GM19468 (cell line): ENCODE measurements around the gene RPS15A.
A peak's percentile ranks its signal among the peaks of the same experiment; 100 is the strongest.

Source experiments
- ATAC-seq: cut with Tn5 transposase; IDR thresholded peaks from one replicate; pipeline ENCODE4 v1.9.1; 2021; ENCODE audit warnings: mild to moderate bottlenecking, moderate library complexity, moderate number of reproducible peaks; ENCODE audit not compliant: unreplicated experiment; ENCODE audit errors: extremely low read depth

The RPS15A gene

GRCh38 chr16:18789850-18790706 is at the start of gene RPS15A:
Gene RPS15A, minus strand, starts transcription at chr16:18790334. Its CDS starts 1,221 bp downstream, at chr16:18789113.
- peak; percentile 66 for ATAC-seq

- ATAC-seq: no peak
These were observed 49.4 kb upstream of the RPS15A start for GRCh38 chr16:18839555-18839954.

- ATAC-seq: no peak
These were observed 46.6 kb upstream of the RPS15A start for GRCh38 chr16:18836702-18837101.

- ATAC-seq: no peak
These were observed 44.7 kb upstream of the RPS15A start for GRCh38 chr16:18834864-18835263.

GRCh38 chr16:18833707-18834505 is 43.8 kb upstream of the RPS15A start:
- no peak for ATAC-seq

- ATAC-seq: no peak
These were observed 42.5 kb upstream of the RPS15A start for GRCh38 chr16:18832613-18833012.

GRCh38 chr16:18832006-18832405 is 41.9 kb upstream of the RPS15A start:
- ATAC-seq: no peak

GRCh38 chr16:18829251-18829650 is 39.1 kb upstream of the RPS15A start:
- no peak for ATAC-seq

GRCh38 chr16:18827890-18828289 is 37.8 kb upstream of the RPS15A start:
- ATAC-seq: no peak

- no peak for ATAC-seq
These were observed 26.2 kb upstream of the RPS15A start for GRCh38 chr16:18816286-18816685.

GRCh38 chr16:18811925-18812324 is 21.8 kb upstream of the RPS15A start:
- no peak for ATAC-seq

GRCh38 chr16:18809165-18809564 is 19.0 kb upstream of the RPS15A start:
- no peak for ATAC-seq

GRCh38 chr16:18805257-18805773 is 15.2 kb upstream of the RPS15A start:
- no peak for ATAC-seq

- ATAC-seq: no peak
These were observed 14.4 kb upstream of the RPS15A start for GRCh38 chr16:18804540-18804939.

GRCh38 chr16:18803569-18804462 is 13.7 kb upstream of the RPS15A start:
- ATAC-seq: no peak

- no peak for ATAC-seq
These were observed 12.7 kb upstream of the RPS15A start for GRCh38 chr16:18802767-18803343.

- peak; percentile 97 for ATAC-seq
These were observed 11.2 kb upstream of the RPS15A start, which contains the start of gene ARL6IP1 for GRCh38 chr16:18801145-18801972. Gene ARL6IP1, minus strand, starts transcription at chr16:18801549. Its CDS starts 83 bp downstream, at chr16:18801466.

GRCh38 chr16:18800775-18801144 is 10.6 kb upstream of the RPS15A start:
- no peak for ATAC-seq

- no peak for ATAC-seq
These were observed 10.2 kb upstream of the RPS15A start for GRCh38 chr16:18800293-18800692.
